ENCODE data around the gene AHNAK2.
"Not testable (repeated sequence)": the region's sequence is repeated elsewhere in the genome, so short reads cannot be mapped to it uniquely, and the experiment has no call there.

AHNAK2 gene

DNA sequence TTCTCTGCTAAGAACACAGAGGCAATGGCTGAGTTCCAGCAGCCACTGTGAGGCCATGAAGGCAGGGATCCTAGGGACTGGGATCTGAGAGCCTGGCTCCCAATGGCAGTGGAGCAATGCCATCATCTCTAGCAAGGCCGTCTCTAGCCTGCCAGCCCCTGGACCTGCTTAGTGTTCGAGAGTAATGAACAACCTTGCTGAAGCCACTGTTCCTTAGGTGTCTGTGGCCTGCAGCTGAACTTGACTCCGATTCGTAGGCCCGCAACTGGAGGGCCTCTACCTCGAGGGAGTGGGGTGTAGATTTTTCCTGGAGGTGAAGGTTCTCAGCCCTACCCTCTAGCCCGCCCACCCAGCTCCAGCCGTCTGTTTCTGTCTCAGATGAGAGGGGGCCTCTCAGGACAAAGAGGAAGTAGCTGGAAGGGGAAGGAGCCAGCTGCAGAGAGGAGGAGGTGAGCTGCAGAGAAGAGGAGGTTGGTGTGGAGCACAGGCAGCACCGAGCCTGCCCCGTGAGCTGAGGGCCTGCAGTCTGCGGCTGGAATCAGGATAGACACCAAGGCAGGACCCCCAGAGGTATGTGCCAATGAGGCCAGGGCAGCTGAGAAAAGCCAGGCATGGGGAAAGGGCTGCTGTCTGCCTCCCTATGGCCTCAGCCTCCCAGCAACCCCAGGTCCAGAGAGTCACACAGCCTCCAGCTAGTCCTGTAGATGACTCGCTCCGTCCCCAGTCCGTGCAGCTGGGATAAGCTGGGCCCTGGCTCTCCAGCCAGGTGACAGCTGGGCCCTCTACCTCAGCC is 53.6 kb downstream of the AHNAK2 start, which contains the start of gene PLD4:
Gene PLD4, plus strand, starts transcription at position 459 of the 793 bp plus-strand sequence. CDS start 2,262 bp downstream, outside the sequence.
- no peak for DNase-seq

DNA sequence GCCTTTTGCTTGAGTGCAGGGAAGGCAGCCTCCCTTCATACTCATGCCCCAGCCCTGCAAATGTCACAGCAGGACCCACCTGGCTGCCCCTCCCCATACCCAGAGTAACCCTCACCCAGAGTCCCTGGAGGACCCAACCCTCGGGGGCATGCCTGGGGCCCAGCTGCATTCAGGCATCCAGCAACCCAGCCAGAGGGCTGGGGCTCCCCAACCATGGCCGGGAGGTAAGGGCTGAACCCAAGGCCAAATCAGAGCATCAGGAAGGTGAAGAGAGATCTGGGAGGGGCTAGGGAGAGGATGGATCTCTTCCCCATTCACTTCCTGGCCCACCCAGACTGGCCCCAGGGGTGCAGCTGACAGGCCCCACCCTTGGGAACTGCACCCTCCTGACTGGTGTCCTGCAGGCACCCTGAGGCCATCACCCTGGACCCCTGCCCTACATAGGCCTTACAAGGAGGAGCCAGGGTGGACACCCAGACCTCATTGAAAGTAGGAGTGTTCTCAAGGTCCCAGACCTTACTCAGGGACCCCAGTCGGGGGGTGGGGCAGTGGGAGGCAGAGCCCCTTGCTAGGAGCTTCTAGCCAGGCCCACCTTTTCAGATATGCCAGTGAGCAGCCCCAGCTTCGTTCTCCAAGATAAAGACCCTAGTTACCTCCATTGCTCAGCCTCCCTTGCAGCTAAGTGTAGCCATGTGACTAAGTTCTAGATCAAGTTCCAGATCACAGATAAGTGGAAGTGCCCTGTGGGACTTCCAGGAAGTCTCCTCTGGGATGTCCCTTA is 54.3 kb downstream of the AHNAK2 start:
- DNase-seq, result no peak

DNA sequence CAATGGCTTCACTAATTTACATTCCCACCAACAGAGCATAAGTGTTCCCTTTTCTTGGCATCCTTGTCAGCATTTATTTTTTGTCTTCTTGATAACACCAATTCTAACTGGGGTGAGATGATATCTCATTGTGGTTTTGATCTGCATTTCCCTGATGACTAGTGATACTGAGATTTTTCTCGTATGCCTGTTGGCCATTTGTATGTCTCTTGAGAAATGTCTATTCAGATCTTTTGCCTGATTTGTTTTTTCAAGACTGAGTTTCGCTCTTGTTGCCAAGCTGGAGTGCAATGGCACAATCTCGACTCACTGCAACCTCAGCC is 58.2 kb downstream of the AHNAK2 start:
- no peak for DNase-seq

- DNase-seq, result not testable (repeated sequence)
Measured at GRCh38 chr14:104919152-104919992, 58.8 kb downstream of the AHNAK2 start.

DNA sequence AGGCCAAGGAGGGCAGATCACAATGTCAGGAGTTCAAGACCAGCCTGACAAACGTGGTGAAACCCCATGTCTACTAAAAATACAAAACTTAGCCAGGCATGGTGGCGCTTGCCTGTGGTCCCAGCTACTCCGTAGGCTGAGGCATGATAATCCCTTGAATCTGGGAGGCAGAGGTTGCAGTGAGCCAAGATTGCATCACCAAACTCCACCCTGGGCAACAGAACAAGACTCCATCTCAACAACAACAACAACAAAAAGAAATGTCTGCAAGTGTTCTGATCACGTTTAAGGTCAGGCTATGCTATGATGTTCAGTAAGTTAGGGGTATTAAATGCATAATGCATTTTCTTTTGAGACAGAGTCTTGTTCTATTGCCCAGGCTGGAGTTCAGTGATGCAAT is 60.2 kb downstream of the AHNAK2 start:
- DNase-seq, result no peak

- DNase-seq, result no peak
Measured at GRCh38 chr14:104917116-104917515, 61.1 kb downstream of the AHNAK2 start.

GRCh38 chr14:104913435-104913834 is 64.7 kb downstream of the AHNAK2 start:
- no peak for DNase-seq

DNA sequence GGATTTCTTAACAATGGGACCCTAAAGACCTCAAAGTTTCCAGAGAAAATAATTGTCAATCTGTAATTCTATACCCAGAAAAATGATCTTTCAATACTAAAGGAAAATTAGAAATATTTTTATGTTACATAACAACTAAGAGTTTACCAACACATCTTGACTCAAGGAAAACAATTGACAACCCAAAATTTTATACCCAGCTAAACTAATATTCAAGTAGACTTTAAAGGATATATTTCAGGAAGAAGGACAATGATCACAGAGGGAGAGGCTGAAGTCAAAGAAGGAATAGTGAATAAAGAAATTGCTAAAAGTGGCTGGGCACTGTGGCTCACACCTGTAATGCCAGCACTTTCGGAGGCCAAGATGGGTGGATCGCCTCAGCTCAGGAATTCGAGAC is 66.1 kb downstream of the AHNAK2 start:
- no peak for DNase-seq

- DNase-seq, result no peak
Measured at GRCh38 chr14:104908303-104908702, 69.9 kb downstream of the AHNAK2 start.

DNA sequence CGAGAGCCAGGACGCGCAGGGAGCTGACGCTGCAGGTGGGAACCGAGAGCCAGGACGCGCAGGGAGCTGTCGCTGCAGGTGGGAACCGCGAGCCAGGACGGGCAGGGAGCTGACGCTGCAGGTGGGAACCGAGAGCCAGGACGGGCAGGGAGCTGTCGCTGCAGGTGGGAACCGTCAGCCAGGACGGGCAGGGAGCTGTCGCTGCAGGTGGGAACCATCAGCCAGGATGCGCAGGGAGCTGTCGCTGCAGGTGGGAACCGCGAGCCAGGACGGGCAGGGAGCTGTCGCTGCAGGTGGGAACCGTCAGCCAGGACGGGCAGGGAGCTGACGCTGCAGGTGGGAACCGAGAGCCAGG is 72.6 kb downstream of the AHNAK2 start:
- not testable (repeated sequence) for DNase-seq

DNA sequence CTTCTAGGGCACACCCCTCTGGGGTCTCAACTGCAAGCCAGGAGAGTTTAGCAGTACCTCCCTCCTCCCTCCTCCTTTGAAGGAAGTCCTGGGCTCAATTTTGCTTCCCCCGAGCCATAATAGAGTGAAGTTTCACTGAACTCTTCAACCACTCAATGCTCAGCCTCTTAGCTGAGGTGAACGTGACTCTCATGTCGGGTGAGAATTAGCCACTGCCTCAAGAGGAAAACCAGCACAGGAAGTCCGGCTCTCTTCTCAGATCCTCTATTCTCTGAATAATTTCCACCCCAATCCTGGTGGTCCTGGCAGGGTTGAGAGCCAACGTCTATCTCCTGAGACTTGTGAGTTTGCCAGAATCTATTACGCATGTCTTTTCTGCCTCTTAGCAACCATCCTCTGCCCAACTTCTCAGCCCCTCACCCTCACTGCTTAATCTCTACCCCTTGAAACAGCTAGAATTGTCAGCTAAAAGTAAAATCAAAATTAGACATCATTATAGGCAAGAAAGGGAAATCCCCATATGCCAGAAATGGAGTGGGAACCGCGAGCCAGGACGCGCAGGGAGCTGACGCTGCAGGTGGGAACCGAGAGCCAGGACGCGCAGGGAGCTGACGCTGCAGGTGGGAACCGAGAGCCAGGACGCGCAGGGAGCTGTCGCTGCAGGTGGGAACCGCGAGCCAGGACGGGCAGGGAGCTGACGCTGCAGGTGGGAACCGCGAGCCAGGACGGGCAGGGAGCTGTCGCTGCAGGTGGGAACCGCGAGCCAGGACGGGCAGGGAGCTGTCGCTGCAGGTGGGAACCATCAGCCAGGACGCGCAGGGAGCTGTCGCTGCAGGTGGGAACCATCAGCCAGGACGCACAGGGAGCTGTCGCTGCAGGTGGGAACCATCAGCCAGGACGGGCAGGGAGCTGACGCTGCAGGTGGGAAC is 73.3 kb downstream of the AHNAK2 start:
- not testable (repeated sequence) for DNase-seq

GRCh38 chr14:104903990-104904389 is 74.2 kb downstream of the AHNAK2 start:
- no peak for DNase-seq

GRCh38 chr14:104900639-104901512 is 77.3 kb downstream of the AHNAK2 start:
- no peak for DNase-seq

- DNase-seq, result no peak
Measured at GRCh38 chr14:104899781-104900180, 78.4 kb downstream of the AHNAK2 start.

- no peak for DNase-seq
Measured at GRCh38 chr14:104898870-104899510, 79.2 kb downstream of the AHNAK2 start.

DNA sequence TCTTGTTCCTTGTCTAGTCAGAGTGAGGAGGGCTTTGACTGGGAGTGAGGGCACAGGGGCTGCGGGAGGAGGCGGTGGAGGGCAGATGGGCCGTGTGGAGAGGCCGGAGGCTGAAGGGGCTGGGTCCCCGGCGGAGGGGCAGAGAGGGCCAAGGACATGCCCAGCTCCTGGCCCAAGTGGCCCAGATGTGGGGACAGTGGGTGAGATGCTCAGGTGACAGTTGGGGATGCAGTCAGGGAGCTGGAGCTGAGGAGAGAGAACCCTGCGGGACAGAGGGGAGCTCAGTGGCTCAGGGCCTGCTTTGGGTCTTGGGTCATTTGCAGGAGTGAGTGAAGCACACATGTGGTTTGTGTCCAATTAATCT is 80.0 kb downstream of the AHNAK2 start:
- no peak for DNase-seq

- DNase-seq, result no peak
Measured at GRCh38 chr14:104897330-104898194, 80.6 kb downstream of the AHNAK2 start.

DNA sequence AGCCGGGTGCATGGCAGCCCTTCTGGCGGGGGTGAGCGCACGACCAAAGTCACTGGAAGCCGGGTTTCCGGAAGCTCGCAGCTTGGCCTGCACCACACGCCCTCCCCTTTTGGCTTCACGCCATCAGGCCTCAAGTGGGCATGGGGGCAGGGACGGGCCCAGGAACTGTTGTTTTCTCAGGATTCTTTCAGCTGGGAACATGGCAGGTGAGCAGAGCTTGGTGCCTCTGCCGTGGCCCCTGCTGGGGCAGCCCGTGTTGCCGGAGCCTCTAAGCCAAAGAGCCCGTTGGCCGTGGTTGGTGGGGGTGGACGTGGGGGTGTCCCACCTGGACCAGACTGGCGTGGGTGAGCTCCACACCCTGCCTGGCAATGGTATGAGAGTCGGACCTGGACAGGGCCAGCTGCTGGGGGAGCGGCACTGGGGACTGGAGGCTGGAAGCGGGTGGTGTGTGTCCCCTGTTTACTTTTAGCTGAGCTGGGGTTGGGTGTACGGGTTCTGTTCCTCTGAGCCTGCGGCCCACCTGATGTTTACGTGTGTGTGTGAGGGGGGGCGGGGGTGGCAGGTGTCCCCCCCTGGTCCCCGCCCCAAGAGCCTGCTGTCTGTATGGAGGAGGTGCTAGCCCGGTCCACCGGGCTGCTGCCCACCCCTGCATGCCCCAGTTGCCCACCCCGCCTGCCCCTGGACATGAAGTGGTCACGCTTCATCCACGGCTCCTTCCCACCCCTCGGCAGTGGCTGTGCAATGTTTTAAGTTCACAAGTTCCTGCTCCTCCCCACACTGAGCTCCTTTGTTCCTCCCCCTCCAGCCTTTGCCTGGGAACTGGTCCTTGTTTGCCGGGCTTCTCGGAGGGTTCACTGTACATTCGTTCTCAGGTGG is 82.2 kb downstream of the AHNAK2 start:
- DNase-seq, result no peak

All from T-helper 1 cell (primary cell).